SK-N-SH treated with all-trans-retinoic acid at 6 μM for 48 hours (cell line): Measurements from ENCODE around the gene LNX2.

ENCODE experiments used
- ATAC-seq: fragments of 200-7000 bp; cut with Tn5 transposase; 3 replicates; pipeline ENCODE4 v1.9.1; 2020; ENCODE audit warnings: mild to moderate bottlenecking, moderate library complexity
- ARNTL ChIP-seq: fragments of 450-650 bp; formaldehyde crosslinking; IDR thresholded peaks from 2 replicates; pipeline ENCODE4 v1.5.0; 2020; ENCODE audit warnings: low read depth, mild to moderate bottlenecking, moderate library complexity, borderline replicate concordance
- BACH2 ChIP-seq: fragments of 250-450 bp; sonication (Bioruptor Pico); IDR thresholded peaks from 2 replicates; pipeline ENCODE4 v1.9.0; 2021; ENCODE audit warnings: mild to moderate bottlenecking, borderline replicate concordance
- CREB5 ChIP-seq: fragments of 250-450 bp; sonication (Bioruptor Pico); IDR thresholded peaks from 2 replicates; pipeline ENCODE4 v1.5.1; 2020; ENCODE audit warnings: low read depth, mild to moderate bottlenecking, moderate library complexity
- CSRNP3 ChIP-seq: fragments of 250-450 bp; sonication (Bioruptor Pico); IDR thresholded peaks from 2 replicates; pipeline ENCODE4 v1.5.1; 2021; ENCODE audit warnings: mild to moderate bottlenecking, moderate library complexity
- GLIS3 ChIP-seq: fragments of 250-450 bp; sonication (Bioruptor Pico); IDR thresholded peaks from 2 replicates; pipeline ENCODE4 v1.5.0; 2020; ENCODE audit warnings: mild to moderate bottlenecking, moderate library complexity
- ISL1 ChIP-seq: fragments of 250-450 bp; sonication (Bioruptor Pico); IDR thresholded peaks from 2 replicates; pipeline ENCODE4 v2.1.2; 2022; ENCODE audit warnings: mild to moderate bottlenecking, moderate library complexity
- OSR1 ChIP-seq: fragments of 250-450 bp; sonication (Bioruptor Pico); IDR thresholded peaks from 2 replicates; pipeline ENCODE4 v1.8.0; 2022; ENCODE audit warnings: moderate library complexity, mild to moderate bottlenecking, inconsistent platforms
- PATZ1 ChIP-seq: fragments of 250-450 bp; sonication (Bioruptor Pico); IDR thresholded peaks from 2 replicates; pipeline ENCODE4 v1.8.0; 2020; ENCODE audit warnings: mild to moderate bottlenecking, moderate library complexity, borderline replicate concordance
- PPARA ChIP-seq: fragments of 250-450 bp; sonication (Bioruptor Pico); IDR thresholded peaks from 2 replicates; pipeline ENCODE4 v1.5.0; 2020; ENCODE audit warnings: mild to moderate bottlenecking, borderline replicate concordance
- RARB ChIP-seq: fragments of 250-450 bp; sonication (Bioruptor Pico); IDR thresholded peaks from 2 replicates; pipeline ENCODE4 v1.8.0; 2021; ENCODE audit warnings: mild to moderate bottlenecking, moderate library complexity
- SNAI2 ChIP-seq: fragments of 250-450 bp; sonication (Bioruptor Pico); IDR thresholded peaks from 2 replicates; pipeline ENCODE4 v1.5.0; 2020; ENCODE audit warnings: mild to moderate bottlenecking, moderate library complexity
- TCF4 ChIP-seq: fragments of 250-450 bp; sonication (Bioruptor Pico); IDR thresholded peaks from 2 replicates; pipeline ENCODE4 v1.8.0; 2021; ENCODE audit warnings: mild to moderate bottlenecking, moderate library complexity, borderline replicate concordance
- TOX ChIP-seq: fragments of 250-450 bp; sonication (Bioruptor Pico); IDR thresholded peaks from 2 replicates; pipeline ENCODE4 v1.8.0; 2021; ENCODE audit warnings: mild to moderate bottlenecking, moderate library complexity, borderline replicate concordance
- TSHZ2 ChIP-seq: fragments of 250-450 bp; sonication (Bioruptor Pico); IDR thresholded peaks from 2 replicates; pipeline ENCODE4 v1.5.0; 2020; ENCODE audit warnings: mild to moderate bottlenecking, moderate library complexity
- ZC3H10 ChIP-seq: fragments of 250-450 bp; sonication (Bioruptor Pico); IDR thresholded peaks from 2 replicates; pipeline ENCODE4 v1.5.1; 2021; ENCODE audit warnings: mild to moderate bottlenecking, moderate library complexity
- ZFP3 ChIP-seq: fragments of 250-450 bp; sonication (Bioruptor Pico); IDR thresholded peaks from 2 replicates; pipeline ENCODE4 v1.5.0; 2020; ENCODE audit warnings: mild to moderate bottlenecking, moderate library complexity
- ZFP30 ChIP-seq: fragments of 450-650 bp; formaldehyde crosslinking; IDR thresholded peaks from 2 replicates; pipeline ENCODE4 v1.5.0; 2022; ENCODE audit warnings: mild to moderate bottlenecking, moderate library complexity
- ZNF565 ChIP-seq: fragments of 450-650 bp; formaldehyde crosslinking; conservative IDR thresholded peaks from 2 replicates; pipeline ENCODE4 v1.5.0; 2020; ENCODE audit warnings: low read depth, mild to moderate bottlenecking, moderate library complexity
- ZNF70 ChIP-seq: fragments of 450-650 bp; formaldehyde crosslinking; IDR thresholded peaks from 2 replicates; pipeline ENCODE4 v1.5.0; 2020; ENCODE audit warnings: mild to moderate bottlenecking, moderate library complexity
- ZNF8 ChIP-seq: fragments of 450-650 bp; formaldehyde crosslinking; IDR thresholded peaks from 2 replicates; pipeline ENCODE4 v1.5.0; 2020; ENCODE audit warnings: mild to moderate bottlenecking, moderate library complexity

Gene LNX2

GRCh38 chr13:27572234-27572901 lies 48.0 kb downstream of the LNX2 start:
- no peak for ATAC-seq
- TF ChIP-seq TSHZ2 (CRISPR knock-in tag) (no peak), ZC3H10 (no peak), ZNF8 (CRISPR knock-in tag) (no peak), ISL1 (no peak), TOX (no peak), RARB (no peak), ZNF70 (CRISPR knock-in tag) (no peak), PPARA (CRISPR knock-in tag) (no peak), ZFP30 (no peak), ZNF565 (CRISPR knock-in tag) (no peak), CREB5 (no peak), ZFP3 (CRISPR knock-in tag) (no peak), ARNTL (CRISPR knock-in tag) (no peak), CSRNP3 (CRISPR knock-in tag) (no peak), OSR1 (CRISPR knock-in tag) (no peak)

GRCh38 chr13:27570906-27571305 lies 49.4 kb downstream of the LNX2 start:
- TF ChIP-seq PATZ1, result no peak
- TF ChIP-seq BACH2, result no peak
- TF ChIP-seq ARNTL (CRISPR knock-in tag), result no peak
- TF ChIP-seq ZNF565 (CRISPR knock-in tag), result no peak
- no peak for TF ChIP-seq TOX
- TF ChIP-seq ZFP3 (CRISPR knock-in tag), result no peak
- TF ChIP-seq ZFP30, result no peak
- TF ChIP-seq ISL1, result no peak
- TF ChIP-seq TCF4, result no peak
- no peak for TF ChIP-seq SNAI2 (CRISPR knock-in tag)
- TF ChIP-seq CSRNP3 (CRISPR knock-in tag), result no peak
- no peak for TF ChIP-seq TSHZ2 (CRISPR knock-in tag)
- TF ChIP-seq GLIS3 (CRISPR knock-in tag), result no peak

More at GRCh38 chr13:27570906-27571305, 49.4 kb downstream of the LNX2 start:
- ATAC-seq, result no peak
